DMS79 treated with DMSO at 0.1 percent for 48 hours (cell line): ENCODE results near the gene NUDT14.

Source experiments
- DNase-seq: peaks from one replicate; lab custom pipeline; 2025; lab: John Stamatoyannopoulos, UW

The NUDT14 gene

DNA sequence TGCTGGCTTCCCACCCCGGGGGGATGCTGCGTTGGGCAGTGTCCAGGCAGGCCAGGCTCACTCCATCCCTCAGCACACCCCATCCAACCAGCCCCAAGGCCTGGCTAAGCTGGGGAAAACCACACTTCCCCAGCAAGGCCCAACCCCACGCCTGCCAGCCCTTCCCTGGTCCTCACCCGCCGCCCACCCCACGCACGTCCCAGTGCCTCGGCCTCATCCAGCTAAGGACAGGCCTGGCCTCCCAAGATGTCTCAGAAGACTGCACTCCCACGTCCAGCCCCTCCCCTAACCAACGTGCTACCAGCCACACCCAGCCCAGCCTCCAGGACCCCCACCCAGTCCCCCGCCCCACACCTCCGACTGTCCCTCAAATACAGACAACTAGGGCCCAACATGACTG is 22.3 kb downstream of the NUDT14 start:
- DNase-seq, result no peak

DNA sequence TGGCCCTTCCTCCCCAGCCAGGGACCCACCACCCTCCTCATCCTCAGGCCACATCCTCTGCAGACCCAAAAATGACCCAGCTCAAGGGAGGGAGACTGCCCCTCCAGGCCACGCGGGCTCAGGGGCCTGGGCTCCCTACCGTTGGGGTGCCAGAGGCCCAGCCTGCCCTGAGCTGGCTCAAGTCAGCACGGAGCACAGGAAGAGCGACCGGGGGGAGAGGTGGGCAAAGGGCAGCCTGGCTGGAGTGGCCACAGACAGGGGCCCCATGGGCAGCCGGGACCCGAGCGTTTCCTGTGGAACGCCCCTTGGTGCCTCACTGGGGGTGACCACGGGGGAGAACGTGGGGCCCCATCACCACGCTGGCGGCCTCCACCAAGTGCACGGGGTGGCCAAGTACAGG is 23.2 kb downstream of the NUDT14 start:
- DNase-seq, result no peak

DNA sequence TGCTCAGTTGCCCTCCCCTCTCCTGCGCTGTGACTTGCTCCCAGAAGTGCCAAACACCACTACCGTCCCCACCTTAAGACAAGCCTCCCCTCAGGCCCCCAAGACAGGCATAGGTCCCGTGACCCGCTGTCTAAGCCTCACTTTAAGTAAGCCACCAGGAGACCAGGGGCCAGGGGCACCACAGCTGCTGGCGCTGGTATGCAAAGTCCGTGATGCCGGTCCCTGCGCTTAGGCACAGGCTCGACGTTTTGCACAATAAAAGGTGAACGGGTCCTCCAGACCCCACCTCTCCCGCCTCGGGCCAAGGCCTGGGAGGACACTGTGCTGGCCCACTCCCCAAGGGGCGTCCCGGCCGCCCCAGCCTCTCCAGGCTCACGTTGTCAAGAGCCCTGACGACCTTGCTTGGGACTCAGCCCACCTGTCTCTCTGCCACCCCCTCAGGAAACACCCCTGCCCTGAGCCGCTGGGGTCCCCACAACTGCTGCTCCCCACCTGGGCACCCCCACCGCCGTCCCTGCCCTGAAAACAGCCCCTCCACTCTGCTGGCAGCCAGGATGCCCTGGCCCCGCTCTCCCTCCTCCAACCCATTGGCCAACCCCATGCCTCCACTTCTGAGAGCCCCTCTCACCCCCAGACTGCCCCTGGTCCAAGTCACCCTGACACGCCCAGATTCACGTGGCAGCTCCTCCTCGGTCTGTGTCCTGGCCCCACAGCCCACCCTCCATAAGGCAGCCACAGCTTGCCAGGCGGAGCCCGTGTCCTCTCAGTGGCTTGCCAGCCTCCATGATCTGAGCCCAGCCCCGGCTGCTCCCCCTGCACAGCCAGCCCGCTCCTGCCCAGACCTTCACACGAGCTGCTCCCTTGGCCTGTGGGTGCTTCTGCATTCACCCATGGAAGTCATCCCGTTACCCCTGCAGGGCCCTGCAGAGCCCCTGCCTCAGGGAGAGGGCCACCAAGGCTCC is 24.4 kb downstream of the NUDT14 start:
- no peak for DNase-seq

- DNase-seq, result no peak
Observed at GRCh38 chr14:105155681-105156413, 25.3 kb downstream of the NUDT14 start.

GRCh38 chr14:105155071-105155651 is 26.0 kb downstream of the NUDT14 start:
- DNase-seq, result no peak

DNA sequence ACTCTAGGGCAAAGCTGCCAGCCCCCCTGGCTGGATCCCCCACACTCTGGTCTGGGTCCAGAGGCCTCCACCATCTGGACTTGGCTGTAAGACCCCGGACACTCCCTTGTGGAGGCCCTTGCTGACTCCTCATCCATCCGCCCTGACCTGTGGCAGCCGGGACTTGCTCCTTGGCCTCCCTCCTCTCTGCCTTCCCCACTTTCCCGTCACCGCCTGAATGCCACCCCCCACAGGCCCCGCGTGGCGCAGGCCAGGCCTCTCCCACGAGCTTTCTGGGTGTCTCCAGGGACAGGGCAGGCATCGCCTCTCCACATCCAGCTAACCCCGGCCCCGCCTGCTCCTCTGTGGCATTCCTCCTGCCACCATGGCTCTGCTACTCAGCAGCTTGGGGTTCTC is 26.6 kb downstream of the NUDT14 start:
- DNase-seq, result no peak

DNA sequence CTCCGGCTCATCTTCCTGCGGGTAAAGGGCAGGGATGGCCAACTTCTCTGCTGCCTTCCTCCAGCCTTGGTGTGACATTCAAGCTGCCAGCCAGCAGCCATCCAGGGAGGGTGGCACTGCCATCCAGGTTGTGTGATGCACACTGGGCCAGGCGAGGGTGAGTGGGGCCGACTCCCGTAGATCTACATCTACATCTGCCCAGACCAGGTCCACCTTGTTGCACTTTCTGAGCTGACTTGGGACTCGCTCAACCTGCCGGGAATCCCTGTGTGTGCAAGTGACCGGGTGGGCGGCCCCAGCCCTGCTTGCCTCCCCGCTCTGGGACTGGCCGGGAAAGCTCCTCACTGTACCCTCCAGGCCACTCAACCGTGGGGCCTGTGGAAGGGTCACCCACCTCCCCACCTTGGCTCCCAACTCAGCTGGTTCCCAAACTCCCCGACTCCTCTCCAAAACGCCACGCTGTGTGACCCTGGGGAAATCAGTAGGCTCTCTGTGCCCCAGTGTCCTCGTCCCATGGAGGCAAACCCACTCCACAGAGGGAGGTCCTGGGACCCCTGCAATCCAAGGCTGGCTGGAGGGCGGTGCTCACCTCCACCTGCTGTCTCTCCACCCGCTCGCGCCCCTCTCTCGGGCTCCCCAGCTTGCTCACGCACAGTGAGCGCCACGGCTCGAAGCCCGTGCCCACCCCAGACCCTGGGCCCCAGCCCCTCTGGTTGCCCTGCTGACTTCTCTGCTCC is 27.2 kb downstream of the NUDT14 start:
- no peak for DNase-seq

DNA sequence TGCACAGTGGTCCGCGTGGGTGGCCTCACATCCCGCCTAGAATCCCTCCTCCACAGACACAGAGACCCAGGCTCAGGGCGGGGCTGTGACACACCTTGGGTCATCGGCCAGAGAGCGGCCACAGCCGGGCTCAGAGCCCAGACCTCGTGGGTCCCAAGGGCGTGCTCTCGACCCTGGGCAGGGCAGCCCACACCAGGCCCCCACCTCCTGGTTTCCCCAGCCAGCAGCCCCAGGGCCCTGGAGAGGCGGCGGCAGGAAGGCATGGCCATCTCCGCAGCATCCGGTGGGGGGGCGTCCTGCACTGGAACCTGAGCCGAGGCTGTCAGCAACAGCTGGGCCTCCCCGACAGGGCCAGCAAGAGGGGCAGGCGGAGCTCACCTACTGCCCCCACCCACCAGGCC is 27.8 kb downstream of the NUDT14 start:
- DNase-seq, result no peak

- no peak for DNase-seq
Observed at GRCh38 chr14:105152794-105153241, 28.3 kb downstream of the NUDT14 start.

DNA sequence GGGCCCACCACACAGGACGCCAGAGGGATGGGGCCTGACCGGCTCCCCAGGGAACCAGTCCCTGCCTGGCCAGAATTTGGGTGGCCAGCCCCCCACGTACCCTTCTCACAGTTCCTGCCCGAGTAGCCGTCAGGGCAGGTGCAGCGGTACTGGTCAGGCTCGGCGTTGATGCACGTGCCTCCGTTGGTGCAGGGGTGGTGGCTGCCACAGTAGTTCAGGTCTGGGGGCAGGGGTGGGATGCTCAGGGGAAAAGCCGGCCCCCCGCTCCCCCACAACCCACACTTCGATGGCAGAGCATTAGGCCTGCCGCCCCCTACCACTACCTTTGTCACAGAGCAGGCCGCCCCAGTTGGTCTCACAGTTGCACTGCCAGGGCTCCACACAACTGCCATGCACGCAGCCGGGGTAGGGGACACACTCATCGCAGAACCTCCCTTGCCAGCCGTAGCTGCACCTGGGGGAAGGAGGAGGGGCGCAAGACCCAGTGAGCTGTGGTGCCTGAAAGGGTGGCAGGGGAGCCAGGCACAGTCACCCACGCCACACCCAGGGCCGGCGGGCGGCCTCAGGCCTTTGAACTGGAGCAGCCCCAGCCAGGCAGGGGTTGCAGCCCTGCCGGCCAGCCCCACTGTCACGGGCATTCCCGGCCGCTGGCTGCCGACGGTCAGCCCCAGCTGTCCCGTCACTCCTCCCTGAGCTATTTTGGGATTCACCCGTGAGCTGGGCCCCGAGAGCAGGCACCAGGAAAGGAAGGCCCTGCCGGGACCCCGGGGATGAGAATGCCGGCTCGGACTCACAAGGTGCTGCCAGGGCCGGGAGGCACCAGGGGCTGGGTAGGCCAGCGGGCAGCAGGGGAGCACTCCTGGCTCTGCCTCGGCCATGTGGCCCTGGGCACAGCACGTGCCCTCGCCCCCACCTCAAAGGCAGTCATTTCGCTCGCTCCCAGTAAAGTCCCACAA is 29.0 kb downstream of the NUDT14 start:
- no peak for DNase-seq

- DNase-seq, result no peak
Observed at GRCh38 chr14:105151084-105151837, 29.9 kb downstream of the NUDT14 start.

DNA sequence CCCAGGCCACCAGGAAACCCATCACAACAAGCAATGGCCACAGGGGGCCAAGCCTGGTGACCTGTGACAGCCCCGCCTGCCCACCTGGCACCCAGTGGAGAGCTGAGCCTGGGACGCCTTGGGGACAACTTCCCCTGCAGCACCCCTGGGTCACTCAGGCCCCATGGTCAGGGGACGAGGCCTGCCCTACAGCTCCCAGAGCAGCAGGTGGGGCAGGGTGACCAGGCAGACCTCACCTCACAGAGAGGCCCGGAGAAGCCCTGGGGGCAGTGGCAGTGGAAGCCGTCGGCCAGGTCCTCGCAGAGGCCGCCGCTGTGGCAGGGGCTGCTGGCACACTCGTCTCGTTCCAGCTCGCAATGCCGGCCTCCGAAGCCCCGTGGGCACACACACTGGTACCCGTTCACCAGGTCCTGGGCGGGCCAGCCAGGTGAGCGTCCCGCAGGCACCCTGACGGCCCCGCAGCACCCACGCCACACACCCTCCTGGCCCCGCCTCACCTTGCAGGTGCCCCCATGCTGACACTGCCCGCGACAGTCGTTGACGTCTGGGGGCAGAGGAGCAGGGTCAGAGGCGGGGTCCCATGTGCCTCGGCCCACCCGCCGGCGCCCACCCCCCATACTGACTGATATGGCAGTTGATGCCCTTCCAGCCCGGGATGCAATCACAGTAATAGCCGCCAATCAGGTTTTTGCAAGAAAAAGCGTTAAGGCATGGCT is 30.6 kb downstream of the NUDT14 start:
- no peak for DNase-seq

- DNase-seq, result no peak
Observed at GRCh38 chr14:105150026-105150367, 31.1 kb downstream of the NUDT14 start.

GRCh38 chr14:105149146-105149781 is 31.8 kb downstream of the NUDT14 start:
- DNase-seq, result no peak

- no peak for DNase-seq
Observed at GRCh38 chr14:105148604-105149145, 32.4 kb downstream of the NUDT14 start.

- no peak for DNase-seq
Observed at GRCh38 chr14:105147671-105148603, 33.2 kb downstream of the NUDT14 start.

DNA sequence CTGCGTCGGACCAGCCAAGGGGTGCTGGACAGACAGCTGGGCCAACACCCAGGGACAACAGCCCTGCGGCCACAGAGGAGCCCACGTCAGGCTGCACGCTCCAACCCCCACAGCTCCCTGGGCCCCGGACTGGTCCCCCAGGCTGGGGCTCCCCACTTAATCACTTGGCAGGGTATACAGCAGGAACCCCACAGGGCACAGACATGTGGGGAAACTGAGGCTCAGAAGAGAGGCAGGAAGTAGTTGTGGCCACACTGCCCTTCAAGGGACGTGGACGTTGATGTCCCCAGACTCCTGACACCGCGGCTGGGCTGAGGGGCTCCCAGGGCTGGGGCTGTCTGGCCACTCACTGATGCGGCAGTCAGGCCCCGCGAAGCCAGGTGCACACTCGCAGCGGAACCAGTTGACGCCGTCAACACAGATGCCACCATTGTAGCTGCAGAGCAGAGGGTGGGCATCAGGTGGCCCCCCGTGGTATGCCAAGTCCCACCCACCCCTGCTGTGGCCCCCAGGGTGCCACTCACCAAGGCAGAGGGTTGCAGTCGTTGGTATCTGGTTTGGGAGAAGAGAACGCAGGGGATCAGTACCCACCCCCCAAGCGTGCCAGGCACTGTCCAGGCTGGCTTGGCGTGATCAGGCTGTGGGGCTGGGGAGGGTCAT is 34.0 kb downstream of the NUDT14 start:
- DNase-seq, result no peak
